Sigmoid colon (tissue), 7 donors: ENCODE data around the gene ALCAM. TPM values are rescaled to one million over a fixed set of nuclear protein-coding genes. Genes with fewer than 3 reads are reported as not detected.

Experiments used
- DNase-seq: peaks from one replicate; pipeline ENCODE4 v3.0.0-alpha.2; 2019
- H3K27ac ChIP-seq, 4 donors: fragments of 200-600 bp; sonication (generic); one replicate each; pipeline ENCODE4 v1.5.1; 2016 to 2019; ENCODE audit warnings: mild to moderate bottlenecking in 1 of 4
- H3K27me3 ChIP-seq, 3 donors: fragments of 200-600 bp; sonication (generic); one replicate each; pipeline ENCODE4 v1.5.1; 2019; ENCODE audit warnings: mild to moderate bottlenecking in 1 of 3
- H3K36me3 ChIP-seq, 4 donors: fragments of 200-600 bp; sonication (generic); one replicate each; pipeline ENCODE4 v1.5.1; 2016 to 2019
- H3K4me1 ChIP-seq, 4 donors: fragments of 200-600 bp; sonication (generic); one replicate each; pipeline ENCODE4 v1.5.1; 2017 to 2019
- H3K4me3 ChIP-seq, 4 donors: fragments of 200-600 bp; sonication (generic); one replicate each; pipeline ENCODE4 v1.5.1; 2017 to 2019; ENCODE audit warnings: mild to moderate bottlenecking in 2 of 4, moderate library complexity in 1 of 4
- H3K9me3 ChIP-seq, 4 donors: fragments of 200-600 bp in 3 of 4; sonication (generic) in 3 of 4; one replicate each; pipeline versions ENCODE4 v1.5.1 to v1.6.1; 2013 to 2019
- EP300 ChIP-seq, 4 donors: sonication (generic); formaldehyde crosslinking; IDR thresholded peaks; one replicate each; pipeline ENCODE4 v1.6.1; 2017; ENCODE audit warnings: antibody characterized with exemption in 4 of 4
- POLR2A ChIP-seq, 2 donors: fragments of 450-650 bp; IDR thresholded peaks; one replicate each; pipeline ENCODE4 v1.6.1; 2016; ENCODE audit warnings: antibody characterized with exemption in 2 of 2, mild to moderate bottlenecking in 2 of 2, moderate library complexity in 2 of 2
- POLR2AphosphoS5 ChIP-seq, 4 donors: sonication (generic); formaldehyde crosslinking; IDR thresholded peaks; one replicate each; pipeline ENCODE4 v1.6.1; 2017; ENCODE audit warnings: antibody characterized with exemption in 4 of 4
- WGBS, 2 donors: extraction: QIAGEN DNeasy Blood & Tissue Kit; methylation state at CpG; one replicate each; pipeline ENCODE4 v1.1.7; 2013; 5-methylcytosine and 5-hydroxymethylcytosine counted together
- intact Hi-C: fragments of 100-400 bp; cut with DNase I; formaldehyde crosslinking; loops from one replicate; pipeline ENCODE4 v1.15.1; 2023
- polyA plus RNA-seq, 3 donors: library from polyadenylated mRNA; stranded (reverse); fragments of 200-250 nt; gene quantifications; one replicate each; pipeline ENCODE4 v1.2.3, GENCODE V29; 2013
- total RNA-seq, 4 donors: library from RNA; depleted of rRNA; stranded (reverse); fragments of >200 nt; gene quantifications; one replicate each; pipeline ENCODE4 v1.1.0, GENCODE V29; 2016
- TF ChIP-seq, protein P1 (sequence below), 4 experiments: fragments of 450-650 bp in 3 of 4; fragments of 200-600 bp in 1 of 4; IDR thresholded peaks; one replicate each; pipeline ENCODE4 v1.5.1; 2016 to 2019; ENCODE audit warnings: antibody characterized with exemption in 4 of 4, mild to moderate bottlenecking in 3 of 4, moderate library complexity in 2 of 4
- donor health status: healthy with polysubstance abuse.
- donor health status: Bipolar disorder and iron deficiency.
- donor health status: healthy.

ALCAM gene
- total and polyA plus RNA-seq, 7 donors = 1.8 to 45.1 (median 16.0) TPM

DNA sequence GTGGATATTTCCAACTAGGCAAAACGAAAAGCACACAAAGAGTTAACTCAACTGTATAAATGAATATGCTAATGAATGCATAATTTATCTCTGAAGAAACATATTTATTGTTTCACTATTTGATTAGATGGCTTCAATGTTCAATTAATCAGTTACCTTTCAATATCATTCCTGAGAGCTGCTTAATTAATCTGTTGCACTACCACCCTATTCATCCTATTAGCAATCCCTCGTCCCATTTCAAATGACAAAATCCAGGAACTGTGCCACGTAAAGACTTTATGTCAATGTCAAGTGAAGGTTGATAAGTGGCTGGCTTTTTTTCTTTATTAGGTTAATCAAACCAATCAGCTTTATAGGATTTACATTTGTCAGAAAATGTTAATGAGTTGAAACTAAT lies 82.7 kb downstream of the ALCAM start:
- intact Hi-C loops = no loop called here
- Histone ChIP-seq H3K9me3 (no peaks in the 10 kb centered on the region), H3K27ac (no peak overlapping the region), H3K36me3 (no peaks in the 10 kb centered on the region), H3K4me3 (no peak overlapping the region), H3K27me3 (no peaks in the 10 kb centered on the region), H3K4me1 (peaks cover 0 to 8% (median 0%) of the 10 kb centered on the region in 4 donors)
- TF ChIP-seq POLR2AphosphoS5 (IDR thresholded peaks at IDR 0.05) = no peak
- TF ChIP-seq, protein P1, sequence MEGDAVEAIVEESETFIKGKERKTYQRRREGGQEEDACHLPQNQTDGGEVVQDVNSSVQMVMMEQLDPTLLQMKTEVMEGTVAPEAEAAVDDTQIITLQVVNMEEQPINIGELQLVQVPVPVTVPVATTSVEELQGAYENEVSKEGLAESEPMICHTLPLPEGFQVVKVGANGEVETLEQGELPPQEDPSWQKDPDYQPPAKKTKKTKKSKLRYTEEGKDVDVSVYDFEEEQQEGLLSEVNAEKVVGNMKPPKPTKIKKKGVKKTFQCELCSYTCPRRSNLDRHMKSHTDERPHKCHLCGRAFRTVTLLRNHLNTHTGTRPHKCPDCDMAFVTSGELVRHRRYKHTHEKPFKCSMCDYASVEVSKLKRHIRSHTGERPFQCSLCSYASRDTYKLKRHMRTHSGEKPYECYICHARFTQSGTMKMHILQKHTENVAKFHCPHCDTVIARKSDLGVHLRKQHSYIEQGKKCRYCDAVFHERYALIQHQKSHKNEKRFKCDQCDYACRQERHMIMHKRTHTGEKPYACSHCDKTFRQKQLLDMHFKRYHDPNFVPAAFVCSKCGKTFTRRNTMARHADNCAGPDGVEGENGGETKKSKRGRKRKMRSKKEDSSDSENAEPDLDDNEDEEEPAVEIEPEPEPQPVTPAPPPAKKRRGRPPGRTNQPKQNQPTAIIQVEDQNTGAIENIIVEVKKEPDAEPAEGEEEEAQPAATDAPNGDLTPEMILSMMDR (IDR thresholded peaks at IDR 0.05) = no peak
- TF ChIP-seq POLR2A (IDR thresholded peaks at IDR 0.05) = no peak
- TF ChIP-seq EP300 (IDR thresholded peaks at IDR 0.05) = no peak
- 87 to 89% methylated on average over 3 of the region's 3 CpGs for WGBS, 2 donors
- DNase-seq = no peak

GRCh38 chr3:105456017-105456416 lies 89.3 kb downstream of the ALCAM start:
- H3K27ac ChIP-seq = no peak overlapping the region
- no peaks in the 10 kb centered on the region for H3K36me3 ChIP-seq
- H3K4me1 ChIP-seq = peaks cover 0 to 14% (median 0%) of the 10 kb centered on the region in 4 donors
- H3K9me3 ChIP-seq = no peaks in the 10 kb centered on the region
- DNase-seq = no peak
- 93% methylated on average over 6 of the region's 6 CpGs for WGBS, 2 donors
- H3K27me3 ChIP-seq = no peaks in the 10 kb centered on the region
- intact Hi-C loops = no loop called here
- TF ChIP-seq POLR2A (IDR thresholded peaks at IDR 0.05) (no peak), EP300 (IDR thresholded peaks at IDR 0.05) (no peak), POLR2AphosphoS5 (IDR thresholded peaks at IDR 0.05) (no peak)
- TF ChIP-seq, protein P1 (IDR thresholded peaks at IDR 0.05) = no peak
- H3K4me3 ChIP-seq = no peak overlapping the region

DNA sequence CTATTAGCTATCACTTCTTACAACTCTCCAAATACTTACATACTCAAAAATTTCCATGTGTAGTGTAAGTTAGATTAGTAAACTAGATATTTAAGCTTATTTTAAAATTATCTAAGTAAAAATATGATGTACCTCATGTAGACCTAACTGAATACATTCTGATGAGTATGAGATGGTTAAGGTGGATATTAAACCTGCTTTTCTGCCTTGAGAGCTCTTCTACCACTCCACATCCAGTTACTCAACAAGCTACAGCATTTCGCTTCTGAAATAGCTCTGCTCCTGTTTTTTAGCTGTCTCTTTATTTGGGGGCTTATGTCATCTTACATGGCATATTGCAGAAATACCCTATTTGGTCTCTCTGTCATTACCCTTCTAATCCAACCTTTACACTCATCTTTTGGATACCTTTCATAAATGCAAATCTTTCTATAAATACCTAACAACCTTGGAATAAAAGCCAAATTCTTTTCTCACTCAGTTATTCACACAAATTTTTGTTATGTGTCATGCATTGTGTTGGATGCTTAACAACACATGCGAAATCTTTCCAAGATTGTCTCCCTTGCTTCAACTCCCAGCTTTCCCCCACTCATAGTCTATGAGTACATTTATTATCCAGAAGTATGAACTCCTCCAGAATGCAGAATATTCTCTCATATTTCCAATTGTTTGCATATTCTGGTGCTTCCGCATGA lies 92.0 kb downstream of the ALCAM start:
- Histone ChIP-seq H3K36me3 (no peaks in the 10 kb centered on the region), H3K4me3 (no peak overlapping the region), H3K9me3 (no peaks in the 10 kb centered on the region), H3K27me3 (no peaks in the 10 kb centered on the region), H3K4me1 (peaks cover 0 to 14% (median 0%) of the 10 kb centered on the region in 4 donors), H3K27ac (no peak overlapping the region)
- TF ChIP-seq, protein P1 (IDR thresholded peaks at IDR 0.05) = no peak
- TF ChIP-seq POLR2A (IDR thresholded peaks at IDR 0.05) = no peak
- TF ChIP-seq EP300 (IDR thresholded peaks at IDR 0.05) = no peak
- TF ChIP-seq POLR2AphosphoS5 (IDR thresholded peaks at IDR 0.05) = no peak
- intact Hi-C loops = no loop called here
- no peak for DNase-seq
- WGBS, 2 donors = 94 to 96% methylated on average over 3 of the region's 3 CpGs

GRCh38 chr3:105459566-105460290 lies 93.0 kb downstream of the ALCAM start:
- no peak overlapping the region for H3K27ac ChIP-seq
- H3K4me3 ChIP-seq = no peak overlapping the region
- no peaks in the 10 kb centered on the region for H3K27me3 ChIP-seq
- no peaks in the 10 kb centered on the region for H3K36me3 ChIP-seq
- no peak for TF ChIP-seq POLR2AphosphoS5 (IDR thresholded peaks at IDR 0.05)
- no peak for TF ChIP-seq POLR2A (IDR thresholded peaks at IDR 0.05)
- TF ChIP-seq, protein P1 (IDR thresholded peaks at IDR 0.05) = no peak
- no peak for TF ChIP-seq EP300 (IDR thresholded peaks at IDR 0.05)
- intact Hi-C loops = no loop called here
- H3K9me3 ChIP-seq = no peaks in the 10 kb centered on the region
- peaks cover 0 to 14% (median 0%) of the 10 kb centered on the region in 4 donors for H3K4me1 ChIP-seq
- WGBS, 2 donors = 64 to 87% methylated on average over 3 of the region's 3 CpGs
- no peak for DNase-seq
